Measurements from ENCODE around the gene TSPAN15. TPM values are rescaled to one million over a fixed set of nuclear protein-coding genes. Genes with fewer than 3 reads are reported as not detected.
A peak's percentile ranks its signal among the peaks of the same experiment; 100 is the strongest.

TSPAN15 gene
- total RNA-seq, 1 experiment from 2014 or later = 212 TPM

DNA sequence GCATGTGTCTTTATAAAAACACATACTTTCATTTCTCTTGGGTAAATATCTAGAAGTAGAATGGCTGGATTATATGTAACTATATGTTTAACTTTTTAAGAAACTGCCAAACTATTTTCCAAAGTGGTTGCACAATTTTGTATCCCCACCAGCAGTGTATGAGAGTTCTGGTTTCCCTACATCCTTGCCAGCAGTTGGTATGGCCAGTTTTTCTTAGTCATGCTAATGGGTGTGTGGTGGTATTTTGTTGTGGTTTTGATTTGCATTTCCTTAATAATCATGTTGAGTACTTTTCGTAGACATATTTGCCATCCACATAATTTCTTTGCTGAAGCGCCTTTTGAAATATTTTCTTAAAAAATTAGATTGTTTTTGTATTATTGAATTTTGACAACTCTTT lies 61.6 kb downstream of the TSPAN15 start:
- intact Hi-C loops (cut with micrococcal nuclease) = no loop called here
- Histone ChIP-seq H3K9me2 (replicated peaks; ENCODE audit: low read length) (no peaks in the 10 kb centered on the region), H3K9ac (ENCODE audit: low read length) (no peak overlapping the region), H3K27ac (ENCODE audit: low read length) (no peak overlapping the region), H3K4me2 (ENCODE audit: low read length) (no peak overlapping the region), H3F3A (ENCODE audit: low read length, unreplicated experiment) (no peaks in the 10 kb centered on the region), H3K79me2 (ENCODE audit: low read length) (no peaks in the 10 kb centered on the region), H3K27me3 (ENCODE audit: low read length) (no peaks in the 10 kb centered on the region), H3K4me3 (ENCODE audit: low read length) (no peak overlapping the region), H3K9me3 (ENCODE audit: low read length) (no peaks in the 10 kb centered on the region), H4K20me1 (ENCODE audit: low read length) (no peaks in the 10 kb centered on the region), H3K4me1 (ENCODE audit: insufficient read depth, low read length) (no peaks in the 10 kb centered on the region), H3K36me3 (ENCODE audit: low read depth, low read length) (0 out of 2 replicates have a peak, but pooled peaks cover 3% of the 10 kb centered on the region), H2AFZ (ENCODE audit: low read length) (no peak overlapping the region)
- no TSS peak for BruUV-seq (replicated peaks)
- POLR2A ChIA-PET (ENCODE audit: unreplicated experiment) = no interaction called here
- DNase-seq = peak; percentile 42
- ATAC-seq = no peak
- no peak for TF ChIP-seq EZH2phosphoT487 (IDR thresholded peaks at IDR 0.05; ENCODE audit: borderline replicate concordance, low read length)
- TF ChIP-seq EZH2 (IDR thresholded peaks at IDR 0.05; ENCODE audit: low read length, unreplicated experiment) = no peak
- no peak for TF ChIP-seq CTCF (conservative IDR thresholded peaks at IDR 0.05; ENCODE audit: low read depth, low read length)
- CTCF ChIA-PET = interaction anchor here (0.6 kb wide), 1 partner anchor 108 kb away, joined by 3 read pairs; no protein-coding TSS in a partner anchor

GRCh38 chr10:69513617-69514016 lies 62.4 kb downstream of the TSPAN15 start:
- Histone ChIP-seq H3K9ac (ENCODE audit: low read length) (no peak overlapping the region), H2AFZ (ENCODE audit: low read length) (no peak overlapping the region), H3K4me3 (ENCODE audit: low read length) (no peak overlapping the region), H3K9me2 (replicated peaks; ENCODE audit: low read length) (no peaks in the 10 kb centered on the region), H3K4me1 (ENCODE audit: insufficient read depth, low read length) (no peaks in the 10 kb centered on the region), H3K79me2 (ENCODE audit: low read length) (no peaks in the 10 kb centered on the region), H3K27ac (ENCODE audit: low read length) (no peak overlapping the region), H3K9me3 (ENCODE audit: low read length) (no peaks in the 10 kb centered on the region), H4K20me1 (ENCODE audit: low read length) (no peaks in the 10 kb centered on the region), H3K27me3 (ENCODE audit: low read length) (no peaks in the 10 kb centered on the region), H3F3A (ENCODE audit: low read length, unreplicated experiment) (no peaks in the 10 kb centered on the region), H3K4me2 (ENCODE audit: low read length) (no peak overlapping the region), H3K36me3 (ENCODE audit: low read depth, low read length) (0 out of 2 replicates have a peak, but pooled peaks cover 3% of the 10 kb centered on the region)
- peak; percentile 30 for DNase-seq
- BruUV-seq (replicated peaks) = no TSS peak
- no peak for TF ChIP-seq EZH2phosphoT487 (IDR thresholded peaks at IDR 0.05; ENCODE audit: borderline replicate concordance, low read length)
- peak; percentile 55 for TF ChIP-seq CTCF (conservative IDR thresholded peaks at IDR 0.05; ENCODE audit: low read depth, low read length)
- CTCF ChIA-PET = interaction anchor here (0.6 to 1.6 kb wide), 2 partner anchors 109 to 136 kb away, joined by 3 to 5 read pairs; no protein-coding TSS in a partner anchor
- ATAC-seq = no peak
- POLR2A ChIA-PET (ENCODE audit: unreplicated experiment) = no interaction called here
- intact Hi-C loops (cut with micrococcal nuclease) = no loop called here

- Histone ChIP-seq H3K27me3 (ENCODE audit: low read length) (no peaks in the 10 kb centered on the region), H3K9me3 (ENCODE audit: low read length) (no peaks in the 10 kb centered on the region), H3K4me1 (ENCODE audit: insufficient read depth, low read length) (no peaks in the 10 kb centered on the region), H2AFZ (ENCODE audit: low read length) (no peak overlapping the region), H3F3A (ENCODE audit: low read length, unreplicated experiment) (no peaks in the 10 kb centered on the region), H3K36me3 (ENCODE audit: low read depth, low read length) (0 out of 2 replicates have a peak, but pooled peaks cover 3% of the 10 kb centered on the region), H3K9me2 (replicated peaks; ENCODE audit: low read length) (no peaks in the 10 kb centered on the region), H3K4me3 (ENCODE audit: low read length) (no peak overlapping the region), H4K20me1 (ENCODE audit: low read length) (no peaks in the 10 kb centered on the region), H3K79me2 (ENCODE audit: low read length) (no peaks in the 10 kb centered on the region), H3K27ac (ENCODE audit: low read length) (no peak overlapping the region), H3K4me2 (ENCODE audit: low read length) (no peak overlapping the region), H3K9ac (ENCODE audit: low read length) (no peak overlapping the region)
- DNase-seq (peak; percentile 92), ATAC-seq (peak; percentile 96)
- no TSS peak for BruUV-seq (replicated peaks)
- no peak for TF ChIP-seq EZH2 (IDR thresholded peaks at IDR 0.05; ENCODE audit: low read length, unreplicated experiment)
- no peak for TF ChIP-seq EZH2phosphoT487 (IDR thresholded peaks at IDR 0.05; ENCODE audit: borderline replicate concordance, low read length)
- TF ChIP-seq CTCF (conservative IDR thresholded peaks at IDR 0.05; ENCODE audit: low read depth, low read length) = peak; percentile 98
- intact Hi-C loops (cut with micrococcal nuclease) = loop anchor here (1.0 to 5.0 kb wide), 3 partner anchors 124 to 287 kb away; partner anchors contain the start of gene COL13A1
- ChIA-PET POLR2A (ENCODE audit: unreplicated experiment) (interaction anchor here (0.5 kb wide), 1 partner anchor 96 kb away, joined by 3 read pairs; no protein-coding TSS in a partner anchor), CTCF (interaction anchor here (0.6 to 2.5 kb wide), 8 partner anchors 9 to 283 kb away, joined by 3 to 45 read pairs (median 4); no protein-coding TSS in a partner anchor)
Observed at GRCh38 chr10:69515699-69516259, 64.5 kb downstream of the TSPAN15 start.

All from PC-3 (cell line).